Bronchial epithelial cell (primary cell): Measurements from ENCODE around the gene ENPP3. TPM values are rescaled to one million over a fixed set of nuclear protein-coding genes. Genes with fewer than 3 reads are reported as not detected.

Source experiments
- DNase-seq: peaks from one replicate; pipeline ENCODE4 v3.0.0-alpha.2; 2010; ENCODE audit warnings: low read depth
- FAIRE-seq: peaks from 2 replicates; lab custom pipeline; 2011; peaks lifted over from hg19 to GRCh38; lab: Jason Lieb, UNC
- H3K27me3 ChIP-seq: 2 replicates; pipeline ENCODE4 v1.5.1; 2011; ENCODE audit warnings: low read length; ENCODE audit not compliant: control insufficient read depth, insufficient read depth
- H3K36me3 ChIP-seq: 2 replicates; pipeline ENCODE4 v1.5.1; 2011; ENCODE audit warnings: low read length; ENCODE audit not compliant: control insufficient read depth, insufficient read depth
- H3K4me3 ChIP-seq: 2 replicates; pipeline ENCODE4 v1.5.1; 2011; ENCODE audit warnings: mild to moderate bottlenecking, low read depth, low read length, control low read depth
- CTCF ChIP-seq: IDR thresholded peaks from 2 replicates; pipeline ENCODE4 v1.5.1; 2011; ENCODE audit warnings: mild to moderate bottlenecking, moderate library complexity, low read length, control low read depth, inconsistent platforms; ENCODE audit not compliant: insufficient read depth, severe bottlenecking
- total RNA-seq: library from RNA; depleted of rRNA; stranded (reverse); fragments of >200 nt; gene quantifications from 2 replicates; pipeline ENCODE4 v1.2.1, GENCODE V29; 2014

ENPP3 gene
- total RNA-seq, 1 donor from 2014 or later: not detected

DNA sequence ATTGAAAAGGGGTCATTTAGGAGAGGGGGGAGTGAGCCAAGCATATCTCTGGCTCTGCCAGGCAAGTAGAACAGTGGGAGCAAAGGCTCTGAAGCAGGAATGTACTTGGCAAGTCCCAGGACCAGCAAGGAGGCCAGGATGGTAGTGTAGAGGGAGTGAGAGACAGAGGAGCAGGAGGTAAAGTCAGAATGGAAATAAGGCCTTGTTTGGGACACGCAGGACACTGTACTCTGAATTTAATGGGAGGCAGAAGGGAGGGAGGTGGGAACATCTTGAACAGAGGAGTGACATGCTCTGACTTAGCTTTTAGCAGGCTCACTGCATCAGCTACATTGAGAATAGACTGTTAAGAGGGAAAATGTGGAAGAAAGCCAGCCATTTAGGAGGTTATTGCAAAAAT is 133.7 kb downstream of the ENPP3 start:
- TF ChIP-seq CTCF: no peak
- no peak for DNase-seq
- no peak for FAIRE-seq

GRCh38 chr6:131773284-131773950 is 136.3 kb downstream of the ENPP3 start:
- no peak for TF ChIP-seq CTCF
- Histone ChIP-seq H3K4me3 (no peak overlapping the region), H3K27me3 (no peaks in the 10 kb centered on the region), H3K36me3 (no peaks in the 10 kb centered on the region)
- no peak for FAIRE-seq
- no peak for DNase-seq

More for the DNA sequence above, 133.7 kb downstream of the ENPP3 start:
- no peaks in the 10 kb centered on the region for H3K36me3 ChIP-seq
- no peak overlapping the region for H3K4me3 ChIP-seq
- no peaks in the 10 kb centered on the region for H3K27me3 ChIP-seq

- no peaks in the 10 kb centered on the region for H3K27me3 ChIP-seq
- no peak for TF ChIP-seq CTCF
- H3K4me3 ChIP-seq: no peak overlapping the region
- no peaks in the 10 kb centered on the region for H3K36me3 ChIP-seq
- FAIRE-seq: no peak
- no peak for DNase-seq
Observed at GRCh38 chr6:131775886-131776285, 138.8 kb downstream of the ENPP3 start.

DNA sequence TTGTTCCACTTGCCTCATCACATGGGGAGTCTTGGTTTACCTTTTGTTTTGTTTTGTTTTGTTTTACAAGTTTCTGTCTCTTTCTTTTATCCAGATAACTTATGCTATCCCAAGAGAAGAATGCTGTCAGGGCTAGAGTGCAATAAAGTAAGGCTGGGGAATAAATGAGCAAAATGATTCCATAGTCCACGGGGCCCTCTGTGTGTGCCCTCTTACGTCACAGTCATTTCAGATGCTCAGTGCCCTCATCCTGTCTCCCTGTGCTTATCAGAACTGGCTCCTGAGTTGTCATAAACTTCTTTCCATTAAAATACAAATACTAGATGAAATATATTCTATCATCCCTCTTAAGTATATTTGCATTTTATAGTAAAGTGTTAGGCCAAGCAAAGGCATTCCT is 139.9 kb downstream of the ENPP3 start:
- Histone ChIP-seq H3K4me3 (no peak overlapping the region), H3K36me3 (no peaks in the 10 kb centered on the region), H3K27me3 (no peaks in the 10 kb centered on the region)
- FAIRE-seq (no peak), DNase-seq (no peak)
- no peak for TF ChIP-seq CTCF

DNA sequence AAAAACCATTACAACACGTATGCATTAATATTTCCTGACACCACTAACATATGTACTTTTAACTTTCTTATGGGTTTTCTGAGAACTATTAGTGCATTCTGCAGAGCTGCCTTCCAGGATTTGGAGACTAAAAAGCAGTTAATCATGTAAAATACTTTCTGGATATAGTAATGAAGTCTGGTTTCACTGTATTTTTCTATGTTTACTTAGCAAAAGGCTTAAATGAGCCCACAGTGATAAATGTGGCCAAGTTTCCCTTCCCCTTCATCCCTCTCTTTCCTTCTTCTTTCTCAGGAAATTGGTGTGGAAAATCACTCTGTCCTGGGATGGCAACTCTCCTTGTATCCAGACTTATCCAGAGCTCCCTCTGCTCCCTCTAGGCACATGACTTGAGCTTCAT is 141.1 kb downstream of the ENPP3 start:
- TF ChIP-seq CTCF: no peak
- Histone ChIP-seq H3K27me3 (no peaks in the 10 kb centered on the region), H3K36me3 (no peaks in the 10 kb centered on the region), H3K4me3 (no peak overlapping the region)
- DNase-seq (no peak), FAIRE-seq (no peak)

- Histone ChIP-seq H3K27me3 (no peaks in the 10 kb centered on the region), H3K36me3 (no peaks in the 10 kb centered on the region), H3K4me3 (no peak overlapping the region)
- no peak for TF ChIP-seq CTCF
- FAIRE-seq: no peak
- no peak for DNase-seq
Observed at GRCh38 chr6:131779304-131779703, 142.2 kb downstream of the ENPP3 start.
